Neural progenitor cell (in vitro differentiated cells): Measurements from ENCODE around the gene PKDCC.

ENCODE experiments used
- CTCF ChIP-seq: fragments of 200-600 bp; sonication (generic); IDR thresholded peaks from 2 replicates; pipeline ENCODE4 v1.5.1; 2017; ENCODE audit warnings: antibody characterized with exemption, mild to moderate bottlenecking
- EZH2phosphoT487 ChIP-seq: fragments of 200-600 bp; sonication (generic); IDR thresholded peaks from 2 replicates; pipeline ENCODE4 v1.6.1; 2017; ENCODE audit warnings: antibody characterized with exemption

- TF ChIP-seq CTCF (no peak), EZH2phosphoT487 (no peak)
These were observed 56.8 kb downstream of the PKDCC start for GRCh38 chr2:42104621-42105020.
